Gastrocnemius medialis (tissue), 4 donors: ENCODE data around the gene ADCY4. TPM values are rescaled to one million over a fixed set of nuclear protein-coding genes. Genes with fewer than 3 reads are reported as not detected.
A peak's percentile ranks its signal among the peaks of the same experiment; 100 is the strongest.

ENCODE experiments used
- ATAC-seq, 2 donors: fragments of 150-250 bp; one replicate each; pipeline ENCODE4 v1.9.1; 2016
- DNase-seq, 2 donors: peaks; one replicate each; pipeline ENCODE4 v3.0.0-alpha.2; 2019
- H3K27ac ChIP-seq, 4 donors: fragments of 200-600 bp; sonication (generic); 1 replicate in 1 of 4; 2 replicates in 3 of 4; pipeline ENCODE4 v1.5.1; 2016 to 2018; ENCODE audit warnings: mild to moderate bottlenecking in 2 of 4, moderate library complexity in 1 of 4
- H3K27me3 ChIP-seq, 3 donors: fragments of 200-600 bp; sonication (generic) in 2 of 3; 1 replicate in 1 of 3; 2 replicates in 2 of 3; pipeline versions ENCODE4 v1.5.1 to v1.6.0; 2016 to 2019; ENCODE audit warnings: mild to moderate bottlenecking in 1 of 3, moderate library complexity in 1 of 3
- H3K36me3 ChIP-seq, 2 donors: fragments of 200-600 bp; sonication (generic) in 1 of 2; one replicate each; pipeline ENCODE4 v1.5.1; 2017 to 2018
- H3K4me1 ChIP-seq, 2 donors: fragments of 200-600 bp; sonication (generic) in 1 of 2; one replicate each; pipeline ENCODE4 v1.5.1; 2016 to 2017; ENCODE audit warnings: mild to moderate bottlenecking in 2 of 2
- H3K4me3 ChIP-seq, 4 donors: fragments of 200-600 bp; sonication (generic) in 3 of 4; 1 replicate in 1 of 4; 2 replicates in 3 of 4; pipeline ENCODE4 v1.5.1; 2016 to 2019; ENCODE audit warnings: mild to moderate bottlenecking in 2 of 4
- H3K9me3 ChIP-seq, 3 donors: fragments of 200-600 bp; sonication (generic) in 2 of 3; 1 replicate in 1 of 3; 2 replicates in 2 of 3; pipeline ENCODE4 v1.5.1; 2016 to 2019
- CTCF ChIP-seq, 5 experiments: fragments of 450-650 bp in 3 of 5; fragments of 200-600 bp in 2 of 5; sonication (generic) in 2 of 5; IDR thresholded peaks in 4 of 5; conservative IDR thresholded peaks in 1 of 5; 1 replicate in 4 of 5; 2 replicates in 1 of 5; pipeline ENCODE4 v1.5.1; 2016 to 2019; ENCODE audit warnings: antibody characterized with exemption in 5 of 5, mild to moderate bottlenecking in 3 of 5, moderate library complexity in 3 of 5
- POLR2A ChIP-seq, 2 donors: fragments of 450-650 bp; IDR thresholded peaks; one replicate each; pipeline ENCODE4 v1.6.1; 2017; ENCODE audit warnings: antibody characterized with exemption in 2 of 2, mild to moderate bottlenecking in 2 of 2, moderate library complexity in 2 of 2
- in situ Hi-C, 4 donors: fragments of 200-750 bp; cut with MboI; loops; one replicate each; pipeline versions ENCODE4 v1.15.0 to v1.8.0; 2017; ENCODE audit warnings: low sequenced_read_pairs in 4 of 4
- intact Hi-C: fragments of 100-400 bp; cut with DNase I; formaldehyde crosslinking; loops from one replicate; pipeline ENCODE4 v1.15.1; 2023; ENCODE audit warnings: low total_unique reads
- total RNA-seq, 4 donors: library from RNA; depleted of rRNA; stranded (reverse); fragments of >200 nt; gene quantifications; one replicate each; pipeline versions ENCODE4 v1.1.0 to v1.2.3, GENCODE V29; 2016

ADCY4 gene
- total RNA-seq, 4 donors from 2014 or later, result 7.9 to 16.6 (median 8.7) TPM

- no peaks in the 10 kb centered on the region for H3K36me3 ChIP-seq
- H3K4me3 ChIP-seq, result no peak overlapping the region
- DNase-seq (no peak), ATAC-seq (no peak)
- peaks cover 0 to 10% (median 4%) of the 10 kb centered on the region in 3 donors for H3K27me3 ChIP-seq
- no peaks in the 10 kb centered on the region for H3K9me3 ChIP-seq
- in situ Hi-C loops, result no loop called here
- no peaks in the 10 kb centered on the region for H3K4me1 ChIP-seq
- TF ChIP-seq CTCF (IDR thresholded peaks at IDR 0.05 in 4 of 5, conservative IDR thresholded peaks at IDR 0.05 in 1 of 5) (no peak), POLR2A (IDR thresholded peaks at IDR 0.05) (no peak)
- intact Hi-C loops, result no loop called here
- peak overlapping the region in 2 of 4 donors; percentile 17 to 21 for H3K27ac ChIP-seq
Measured at GRCh38 chr14:24347134-24347533, 12.3 kb upstream of the ADCY4 start.

GRCh38 chr14:24343795-24344660, 9.2 kb upstream of the ADCY4 start:
- H3K4me3 ChIP-seq, result no peak overlapping the region
- in situ Hi-C loops, result no loop called here
- intact Hi-C loops, result no loop called here
- H3K27ac ChIP-seq, result no peak overlapping the region
- H3K9me3 ChIP-seq, result no peaks in the 10 kb centered on the region
- peaks cover 0 to 14% (median 11%) of the 10 kb centered on the region in 3 donors for H3K27me3 ChIP-seq
- H3K4me1 ChIP-seq, result no peaks in the 10 kb centered on the region
- no peak for ATAC-seq
- no peaks in the 10 kb centered on the region for H3K36me3 ChIP-seq
- no peak for DNase-seq
- TF ChIP-seq POLR2A (IDR thresholded peaks at IDR 0.05) (no peak), CTCF (IDR thresholded peaks at IDR 0.05 in 4 of 5, conservative IDR thresholded peaks at IDR 0.05 in 1 of 5) (no peak)

GRCh38 chr14:24342889-24343288, 8.0 kb upstream of the ADCY4 start:
- H3K9me3 ChIP-seq, result no peaks in the 10 kb centered on the region
- in situ Hi-C loops, result no loop called here
- DNase-seq (no peak), ATAC-seq (no peak)
- H3K27ac ChIP-seq, result no peak overlapping the region
- intact Hi-C loops, result no loop called here
- H3K27me3 ChIP-seq, result peaks cover 0 to 14% (median 12%) of the 10 kb centered on the region in 3 donors
- no peak overlapping the region for H3K4me3 ChIP-seq
- TF ChIP-seq POLR2A (IDR thresholded peaks at IDR 0.05), result no peak
- no peak for TF ChIP-seq CTCF (IDR thresholded peaks at IDR 0.05 in 4 of 5, conservative IDR thresholded peaks at IDR 0.05 in 1 of 5)
- H3K4me1 ChIP-seq, result no peaks in the 10 kb centered on the region
- H3K36me3 ChIP-seq, result no peaks in the 10 kb centered on the region

- in situ Hi-C loops (no loop called here), intact Hi-C loops (no loop called here)
- Histone ChIP-seq H3K4me3 (no peak overlapping the region), H3K36me3 (no peaks in the 10 kb centered on the region), H3K27me3 (peaks cover 0 to 28% (median 21%) of the 10 kb centered on the region in 3 donors), H3K27ac (no peak overlapping the region), H3K4me1 (no peaks in the 10 kb centered on the region), H3K9me3 (no peaks in the 10 kb centered on the region)
- no peak for ATAC-seq
- no peak for DNase-seq
- no peak for TF ChIP-seq CTCF (IDR thresholded peaks at IDR 0.05 in 4 of 5, conservative IDR thresholded peaks at IDR 0.05 in 1 of 5)
- TF ChIP-seq POLR2A (IDR thresholded peaks at IDR 0.05), result no peak
Measured at GRCh38 chr14:24340606-24341005, 5.7 kb upstream of the ADCY4 start.
